Thymus (tissue), 11 donors: ENCODE data around the gene EGFLAM. TPM values are rescaled to one million over a fixed set of nuclear protein-coding genes. Genes with fewer than 3 reads are reported as not detected.

ENCODE experiments used
- DNase-seq, 9 donors: peaks; one replicate each; pipeline ENCODE4 v3.0.0-alpha.2; 2013; ENCODE audit warnings: low spot score in 9 of 9, low read depth in 6 of 9, missing footprints in 1 of 9
- H3K27ac ChIP-seq, 2 donors: one replicate each; pipeline ENCODE4 v1.5.1; 2013; ENCODE audit warnings: control low read depth in 1 of 2, low read depth in 1 of 2, low read length in 1 of 2, mild to moderate bottlenecking in 1 of 2, moderate library complexity in 1 of 2
- H3K27me3 ChIP-seq, 2 donors: one replicate each; pipeline ENCODE4 v1.5.1; 2013; ENCODE audit warnings: low read length in 1 of 2; ENCODE audit not compliant: control insufficient read depth in 2 of 2, insufficient read depth in 1 of 2
- H3K36me3 ChIP-seq, 2 donors: one replicate each; pipeline ENCODE4 v1.5.1; 2013; ENCODE audit warnings: low read length in 1 of 2, mild to moderate bottlenecking in 1 of 2, moderate library complexity in 1 of 2; ENCODE audit not compliant: control insufficient read depth in 2 of 2, insufficient read depth in 2 of 2
- H3K4me1 ChIP-seq, 2 donors: one replicate each; pipeline ENCODE4 v1.5.1; 2013; ENCODE audit warnings: low read length in 2 of 2; ENCODE audit not compliant: control insufficient read depth in 2 of 2, insufficient read depth in 2 of 2
- H3K4me3 ChIP-seq, 2 donors: one replicate each; pipeline ENCODE4 v1.5.1; 2013; ENCODE audit warnings: low read length in 2 of 2, control low read depth in 1 of 2, mild to moderate bottlenecking in 1 of 2
- H3K9me3 ChIP-seq, 2 donors: one replicate each; pipeline ENCODE4 v1.5.1; 2013; ENCODE audit warnings: low read length in 1 of 2, mild to moderate bottlenecking in 1 of 2; ENCODE audit not compliant: control insufficient read depth in 2 of 2, insufficient read depth in 1 of 2
- WGBS: extraction: QIAGEN DNeasy Blood & Tissue Kit; methylation state at CpG from one replicate; pipeline ENCODE4 v1.1.7; 2013; 5-methylcytosine and 5-hydroxymethylcytosine counted together
- polyA plus RNA-seq: library from polyadenylated mRNA; stranded (reverse); fragments of 200-250 nt; gene quantifications from one replicate; pipeline ENCODE4 v1.2.3, GENCODE V29; 2013
- total RNA-seq: library from RNA; stranded (reverse); fragments of 120-200 nt; gene quantifications from one replicate; pipeline ENCODE4 v1.2.4, GENCODE V29; 2013
- donor health status: healthy.

The EGFLAM gene
- total and polyA plus RNA-seq, 2 donors = 24.0 to 25.7 TPM

- no peaks in the 10 kb centered on the region for H3K36me3 ChIP-seq
- peaks cover 3 to 41% of the 10 kb centered on the region in 2 donors for H3K27me3 ChIP-seq
- DNase-seq = no peak
These were observed 188.7 kb downstream of the EGFLAM start for GRCh38 chr5:38447056-38447455.

GRCh38 chr5:38447786-38448185 lies 189.4 kb downstream of the EGFLAM start:
- whole genome bisulfite sequencing = 60% methylated on average over 5 of the region's 5 CpGs
- H3K27ac ChIP-seq = peak overlapping the region in 1 of 2 donors; percentile 11

More at GRCh38 chr5:38447056-38447455, 188.7 kb downstream of the EGFLAM start:
- peaks cover 0 to 3% of the 10 kb centered on the region in 2 donors for H3K4me1 ChIP-seq
- no peak overlapping the region for H3K4me3 ChIP-seq
- H3K9me3 ChIP-seq = no peaks in the 10 kb centered on the region
- H3K27ac ChIP-seq = no peak overlapping the region
- 90% methylated on average over 2 of the region's 2 CpGs for WGBS

DNA sequence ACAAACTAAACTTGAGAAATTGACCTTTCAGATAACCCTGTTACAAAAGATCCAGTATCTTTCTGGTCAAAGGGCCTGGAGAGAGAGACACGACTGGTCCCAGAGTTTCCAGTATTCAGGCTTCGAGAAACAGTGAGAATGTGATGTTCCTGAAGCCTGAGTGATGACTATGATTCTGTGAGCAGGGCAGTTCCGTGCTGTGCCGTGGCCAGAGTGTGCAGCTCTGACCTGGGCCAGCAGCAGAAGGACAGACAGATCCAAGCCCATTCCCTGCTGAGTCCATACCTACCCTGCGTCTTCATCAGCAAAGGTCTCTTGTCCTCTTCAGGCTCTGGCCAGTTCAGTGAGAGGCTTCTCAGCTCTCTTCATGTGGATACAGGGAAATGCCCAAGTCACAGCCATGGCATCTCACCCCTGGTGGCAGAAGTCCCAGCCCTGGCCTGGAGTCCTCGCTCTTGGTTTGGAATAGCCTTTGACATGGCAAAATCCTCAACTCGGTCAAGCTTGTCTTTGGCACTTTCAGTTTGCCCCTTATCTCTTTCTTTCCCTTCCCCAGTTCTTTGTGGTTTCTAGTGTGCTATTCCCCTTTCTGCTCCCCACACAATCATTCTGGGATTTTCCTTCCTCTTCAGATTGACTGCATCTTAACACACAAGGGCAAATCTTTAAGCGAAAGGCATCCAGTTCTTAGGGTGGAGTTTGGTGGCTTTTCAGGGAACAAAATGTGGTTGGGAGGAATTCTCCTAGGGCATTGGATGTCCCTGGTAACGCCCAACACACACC lies 190.4 kb downstream of the EGFLAM start:
- H3K9me3 ChIP-seq = no peaks in the 10 kb centered on the region
- H3K4me3 ChIP-seq = no peak overlapping the region
- no peak for DNase-seq
- H3K4me1 ChIP-seq = peaks cover 8 to 12% of the 10 kb centered on the region in 2 donors
- no peak overlapping the region for H3K27ac ChIP-seq
- H3K27me3 ChIP-seq = peaks cover 6 to 44% of the 10 kb centered on the region in 2 donors
- 68% methylated on average over 9 of the region's 9 CpGs for whole genome bisulfite sequencing
- no peaks in the 10 kb centered on the region for H3K36me3 ChIP-seq

More at GRCh38 chr5:38447786-38448185, 189.4 kb downstream of the EGFLAM start:
- Histone ChIP-seq H3K4me3 (no peak overlapping the region), H3K36me3 (no peaks in the 10 kb centered on the region), H3K4me1 (peaks cover 0 to 3% of the 10 kb centered on the region in 2 donors), H3K9me3 (no peaks in the 10 kb centered on the region), H3K27me3 (peaks cover 4 to 44% of the 10 kb centered on the region in 2 donors)
- DNase-seq = no peak

- Histone ChIP-seq H3K27ac (no peak overlapping the region), H3K27me3 (peaks cover 11 to 51% of the 10 kb centered on the region in 2 donors), H3K9me3 (no peaks in the 10 kb centered on the region), H3K36me3 (no peaks in the 10 kb centered on the region), H3K4me1 (peaks cover 9 to 16% of the 10 kb centered on the region in 2 donors), H3K4me3 (no peak overlapping the region)
- DNase-seq = no peak
- WGBS = 89% methylated on average over 6 of the region's 6 CpGs
These were observed 192.3 kb downstream of the EGFLAM start for GRCh38 chr5:38450627-38451026.

DNA sequence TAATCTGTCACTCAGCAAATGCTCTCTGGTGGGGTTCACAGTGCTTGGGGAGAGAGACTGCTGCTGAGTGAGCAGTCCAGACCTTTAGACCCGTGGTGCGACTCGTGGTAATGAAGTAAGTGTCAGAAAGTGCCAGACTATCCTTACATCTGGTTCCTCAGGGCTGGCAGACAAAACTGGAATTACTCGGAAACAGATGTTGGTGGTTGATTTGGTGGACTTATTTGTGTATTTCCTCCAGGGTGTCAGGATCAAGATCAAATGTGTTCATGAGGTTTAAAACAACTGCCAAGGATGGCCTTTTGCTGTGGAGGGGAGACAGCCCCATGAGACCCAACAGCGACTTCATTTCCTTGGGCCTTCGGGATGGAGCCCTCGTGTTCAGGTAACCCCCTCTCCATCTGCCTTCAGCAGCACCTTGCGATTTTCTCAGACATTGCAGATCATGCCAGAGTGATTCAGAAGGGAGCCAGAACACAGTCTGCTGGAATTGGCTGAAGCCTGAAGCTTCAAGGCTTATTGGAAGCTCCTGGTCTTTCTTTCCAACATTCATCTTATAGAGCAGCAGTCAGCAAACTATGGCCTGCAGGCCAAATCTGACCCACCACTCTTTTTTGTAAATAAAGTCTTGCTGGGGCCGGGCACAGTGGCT lies 192.8 kb downstream of the EGFLAM start:
- Histone ChIP-seq H3K27me3 (peaks cover 11 to 53% of the 10 kb centered on the region in 2 donors), H3K36me3 (no peaks in the 10 kb centered on the region), H3K4me3 (no peak overlapping the region), H3K4me1 (peaks cover 9 to 16% of the 10 kb centered on the region in 2 donors), H3K27ac (no peak overlapping the region), H3K9me3 (no peaks in the 10 kb centered on the region)
- 70% methylated on average over 9 of the region's 9 CpGs for WGBS
- no peak for DNase-seq

DNA sequence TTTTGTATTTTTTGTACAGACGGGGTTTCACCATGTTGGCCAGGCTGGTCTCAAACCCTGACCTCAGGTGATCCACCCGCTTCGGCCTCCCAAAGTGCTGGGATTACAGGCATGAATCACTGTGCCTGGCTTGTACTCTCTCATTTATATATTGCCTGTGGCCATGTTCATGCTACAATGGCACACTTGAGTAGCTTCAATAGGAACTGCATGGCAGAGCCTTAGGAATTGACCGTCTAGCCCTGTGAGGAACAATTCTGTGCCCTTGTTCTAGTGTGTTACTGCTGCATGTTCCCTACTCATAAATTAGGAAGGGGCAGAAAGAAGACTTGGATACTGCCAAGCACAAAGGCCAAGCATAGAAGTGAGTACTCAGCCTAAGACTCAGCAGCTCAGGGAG lies 193.8 kb downstream of the EGFLAM start:
- no peaks in the 10 kb centered on the region for H3K9me3 ChIP-seq
- no peak for DNase-seq
- H3K4me1 ChIP-seq = peaks cover 9 to 16% of the 10 kb centered on the region in 2 donors
- H3K27ac ChIP-seq = no peak overlapping the region
- H3K27me3 ChIP-seq = peaks cover 16 to 54% of the 10 kb centered on the region in 2 donors
- WGBS = 97% methylated on average over 4 of the region's 4 CpGs
- H3K36me3 ChIP-seq = no peaks in the 10 kb centered on the region
- no peak overlapping the region for H3K4me3 ChIP-seq

- no peak overlapping the region for H3K27ac ChIP-seq
- no peak overlapping the region for H3K4me3 ChIP-seq
- H3K36me3 ChIP-seq = no peaks in the 10 kb centered on the region
- no peaks in the 10 kb centered on the region for H3K9me3 ChIP-seq
- H3K4me1 ChIP-seq = peaks cover 9 to 13% of the 10 kb centered on the region in 2 donors
- WGBS = 8% methylated on average over 3 of the region's 3 CpGs
- H3K27me3 ChIP-seq = peaks cover 16 to 56% of the 10 kb centered on the region in 2 donors
- DNase-seq = peak; percentile 28 to 87 (median 51)
These were observed 195.1 kb downstream of the EGFLAM start for GRCh38 chr5:38453506-38453905.

DNA sequence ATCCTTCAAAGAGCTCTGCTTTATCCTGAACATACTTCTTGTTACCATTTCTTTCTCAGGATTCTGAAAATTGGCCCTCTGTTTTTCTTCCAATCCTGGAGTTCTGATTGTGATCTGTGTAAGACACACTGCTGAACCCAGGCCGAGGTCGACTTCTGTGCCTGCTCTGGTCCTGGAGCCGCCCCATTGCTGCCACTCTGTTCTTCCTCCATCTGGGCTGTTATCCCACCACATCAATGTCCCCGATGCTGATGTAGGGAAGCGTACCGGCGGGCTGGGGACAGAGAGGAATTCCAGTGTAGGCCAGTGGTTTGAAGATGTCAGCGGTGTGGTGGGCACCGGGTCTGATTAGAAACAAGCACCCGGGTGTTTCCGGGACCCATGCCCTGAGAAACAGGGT lies 195.6 kb downstream of the EGFLAM start:
- no peak for DNase-seq
- Histone ChIP-seq H3K4me1 (peaks cover 9 to 13% of the 10 kb centered on the region in 2 donors), H3K27ac (no peak overlapping the region), H3K4me3 (no peak overlapping the region), H3K27me3 (peaks cover 16 to 55% of the 10 kb centered on the region in 2 donors), H3K36me3 (no peaks in the 10 kb centered on the region), H3K9me3 (no peaks in the 10 kb centered on the region)
- 77% methylated on average over 11 of the region's 11 CpGs for WGBS

DNA sequence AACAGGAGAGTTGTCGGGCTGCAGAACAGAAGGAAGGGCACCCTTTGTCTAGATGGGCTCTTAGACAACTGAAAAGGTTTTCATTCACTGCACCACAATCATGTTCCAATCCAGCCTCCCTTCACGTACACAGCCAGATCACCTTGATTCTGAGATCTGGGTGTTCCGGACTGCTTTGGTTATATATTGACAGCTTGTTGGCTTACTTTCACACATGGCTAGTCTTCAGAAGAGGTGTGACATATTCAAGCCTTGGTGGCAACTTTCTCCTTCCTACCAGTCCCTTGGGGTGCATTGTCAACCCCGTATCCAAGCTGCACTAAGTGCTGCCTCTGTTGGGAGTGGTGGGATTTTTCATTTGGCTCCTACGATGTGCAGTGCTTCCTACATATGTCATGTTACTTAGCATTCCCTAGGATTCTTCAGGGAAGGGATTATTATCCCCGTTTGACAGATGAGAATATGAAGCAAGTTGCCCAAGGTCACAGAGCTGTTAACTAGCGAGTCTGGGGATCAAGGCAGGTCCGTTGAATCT lies 197.5 kb downstream of the EGFLAM start:
- peaks cover 18 to 50% of the 10 kb centered on the region in 2 donors for H3K27me3 ChIP-seq
- no peaks in the 10 kb centered on the region for H3K9me3 ChIP-seq
- no peak for DNase-seq
- H3K4me1 ChIP-seq = peaks cover 9 to 13% of the 10 kb centered on the region in 2 donors
- no peak overlapping the region for H3K4me3 ChIP-seq
- no peaks in the 10 kb centered on the region for H3K36me3 ChIP-seq
- H3K27ac ChIP-seq = no peak overlapping the region
- 93% methylated on average over 8 of the region's 8 CpGs for WGBS
